Loucy (cell line): ENCODE data around the gene BCL2L11.

Experiments
- H2AFZ ChIP-seq: fragments of 200-600 bp; sonication (generic); 2 replicates; pipeline ENCODE4 v1.6.0; 2016; ENCODE audit warnings: antibody characterized with exemption, mild to moderate bottlenecking, low read length, moderate library complexity
- H3F3A ChIP-seq: fragments of 200-600 bp; 2 replicates; pipeline ENCODE4 v1.6.0; 2016; ENCODE audit warnings: antibody characterized with exemption, low read depth, mild to moderate bottlenecking
- H3K27me3 ChIP-seq: fragments of 200-600 bp; sonication (generic); 2 replicates; pipeline ENCODE4 v1.6.1; 2014; ENCODE audit warnings: low read length, mild to moderate bottlenecking; ENCODE audit not compliant: insufficient read depth, poor library complexity, severe bottlenecking
- H3K36me3 ChIP-seq: fragments of 200-600 bp; sonication (generic); 2 replicates; pipeline ENCODE4 v1.6.1; 2016; ENCODE audit warnings: low read length; ENCODE audit not compliant: insufficient read depth
- H3K4me1 ChIP-seq: fragments of 200-600 bp; sonication (generic); 2 replicates; pipeline ENCODE4 v1.5.1; 2014; ENCODE audit warnings: low read length, mild to moderate bottlenecking; ENCODE audit not compliant: insufficient read depth, poor library complexity, severe bottlenecking
- H3K4me2 ChIP-seq: fragments of 200-600 bp; sonication (generic); 2 replicates; pipeline ENCODE4 v1.6.0; 2014; ENCODE audit warnings: antibody characterized with exemption, low read length, low read depth, mild to moderate bottlenecking; ENCODE audit not compliant: poor library complexity, severe bottlenecking
- H3K4me3 ChIP-seq: fragments of 200-600 bp; sonication (generic); 2 replicates; pipeline ENCODE4 v1.5.1; 2014; ENCODE audit warnings: low read length, mild to moderate bottlenecking, mixed read lengths; ENCODE audit not compliant: poor library complexity, severe bottlenecking
- H3K79me2 ChIP-seq: fragments of 200-600 bp; sonication (generic); 2 replicates; pipeline ENCODE4 v1.6.1; 2014; ENCODE audit warnings: low read length; ENCODE audit not compliant: insufficient read depth
- H3K9ac ChIP-seq: fragments of 200-600 bp; sonication (generic); 2 replicates; pipeline ENCODE4 v1.6.0; 2014; ENCODE audit warnings: mild to moderate bottlenecking, low read depth, low read length, moderate library complexity; ENCODE audit not compliant: poor library complexity, severe bottlenecking
- H3K9me2 ChIP-seq: fragments of 200-600 bp; sonication (generic); replicated peaks from 2 replicates; pipeline ENCODE4 v1.6.1; 2016; ENCODE audit warnings: low read depth, low read length, mixed read lengths
- H3K9me3 ChIP-seq: fragments of 200-600 bp; sonication (generic); 2 replicates; pipeline ENCODE4 v1.6.1; 2014; ENCODE audit warnings: mild to moderate bottlenecking, antibody characterized with exemption, low read length, low read depth; ENCODE audit not compliant: insufficient read depth
- H4K20me1 ChIP-seq: fragments of 200-600 bp; sonication (generic); 2 replicates; pipeline ENCODE4 v1.6.0; 2014; ENCODE audit warnings: antibody characterized with exemption, low read length, mild to moderate bottlenecking; ENCODE audit not compliant: insufficient read depth, poor library complexity, severe bottlenecking
- CTCF ChIP-seq: fragments of 200-600 bp; sonication (generic); conservative IDR thresholded peaks from 2 replicates; pipeline ENCODE4 v1.5.1; 2014; ENCODE audit warnings: mild to moderate bottlenecking, antibody characterized with exemption, low read length
- EZH2phosphoT487 ChIP-seq: fragments of 200-600 bp; IDR thresholded peaks from 2 replicates; pipeline ENCODE4 v1.6.1; 2018; ENCODE audit warnings: antibody characterized with exemption, mild to moderate bottlenecking, moderate library complexity, borderline replicate concordance

BCL2L11 gene

GRCh38 chr2:111155610-111156009, 34.9 kb downstream of the BCL2L11 start:
- Histone ChIP-seq H3K4me3 (no peak overlapping the region), H3K4me2 (no peak overlapping the region), H3K4me1 (no peaks in the 10 kb centered on the region), H4K20me1 (no peaks in the 10 kb centered on the region), H3K9me2 (no peaks in the 10 kb centered on the region), H3K9me3 (no peaks in the 10 kb centered on the region), H3K27me3 (no peaks in the 10 kb centered on the region), H3F3A (no peaks in the 10 kb centered on the region), H3K9ac (no peak overlapping the region), H3K36me3 (peaks cover 43% of the 10 kb centered on the region; the same call in 1 of the 2 replicates), H3K79me2 (peaks cover under 1% of the 10 kb centered on the region; the same call in 1 of the 2 replicates), H2AFZ (no peak overlapping the region)
- TF ChIP-seq CTCF (no peak), EZH2phosphoT487 (no peak)

GRCh38 chr2:111156529-111156928, 35.8 kb downstream of the BCL2L11 start:
- Histone ChIP-seq H3K4me3 (no peak overlapping the region), H2AFZ (no peak overlapping the region), H3K36me3 (peaks cover 46% of the 10 kb centered on the region; the same call in 1 of the 2 replicates), H3K4me1 (no peaks in the 10 kb centered on the region), H4K20me1 (no peaks in the 10 kb centered on the region), H3K4me2 (no peak overlapping the region), H3K27me3 (no peaks in the 10 kb centered on the region), H3F3A (no peaks in the 10 kb centered on the region), H3K9me2 (no peaks in the 10 kb centered on the region), H3K9ac (no peak overlapping the region), H3K79me2 (no peaks in the 10 kb centered on the region; the same call in 1 of the 2 replicates), H3K9me3 (no peaks in the 10 kb centered on the region)
- no peak for TF ChIP-seq EZH2phosphoT487
- TF ChIP-seq CTCF, result no peak

- H3K4me1 ChIP-seq, result no peaks in the 10 kb centered on the region
- H3K9me3 ChIP-seq, result no peaks in the 10 kb centered on the region
- no peak overlapping the region for H3K4me2 ChIP-seq
- no peaks in the 10 kb centered on the region for H3K27me3 ChIP-seq
- H2AFZ ChIP-seq, result no peak overlapping the region
- no peak overlapping the region for H3K9ac ChIP-seq
- TF ChIP-seq CTCF, result no peak
- TF ChIP-seq EZH2phosphoT487, result no peak
- H4K20me1 ChIP-seq, result no peaks in the 10 kb centered on the region
- H3K9me2 ChIP-seq, result no peaks in the 10 kb centered on the region
- H3K36me3 ChIP-seq, result peaks cover 46% of the 10 kb centered on the region; the same call in 1 of the 2 replicates
- H3K4me3 ChIP-seq, result no peak overlapping the region
- H3F3A ChIP-seq, result no peaks in the 10 kb centered on the region
- no peaks in the 10 kb centered on the region; the same call in 1 of the 2 replicates for H3K79me2 ChIP-seq
These were observed 36.5 kb downstream of the BCL2L11 start for GRCh38 chr2:111157071-111157661.
